Right lobe of liver (tissue), 6 donors: ENCODE measurements around the gene NANOS3. TPM values are rescaled to one million over a fixed set of nuclear protein-coding genes. Genes with fewer than 3 reads are reported as not detected.
"Not testable (repeated sequence)": the region's sequence is repeated elsewhere in the genome, so short reads cannot be mapped to it uniquely, and the experiment has no call there.

Source experiments
- ATAC-seq, 4 donors: fragments of 200-7000 bp; cut with Tn5 transposase; one replicate each; pipeline ENCODE4 v1.9.1; 2020; ENCODE audit warnings: mild to moderate bottlenecking in 4 of 4, moderate library complexity in 4 of 4
- DNase-seq, 3 donors: peaks; one replicate each; pipeline ENCODE4 v3.0.0-alpha.2; 2020
- H3K27ac ChIP-seq, 3 donors: fragments of 200-600 bp; one replicate each; pipeline ENCODE4 v1.8.0; 2022
- H3K27me3 ChIP-seq, 2 donors: fragments of 200-600 bp; one replicate each; pipeline ENCODE4 v1.8.0; 2022
- H3K36me3 ChIP-seq, 4 donors: fragments of 200-600 bp; sonication (generic) in 1 of 4; one replicate each; pipeline versions ENCODE4 v1.5.1 to v1.8.0; 2017 to 2022; ENCODE audit warnings: control low read depth in 1 of 4
- H3K4me1 ChIP-seq, 4 donors: fragments of 200-600 bp; sonication (generic) in 1 of 4; one replicate each; pipeline versions ENCODE4 v1.5.1 to v1.8.0; 2017 to 2022; ENCODE audit warnings: control low read depth in 1 of 4
- H3K4me3 ChIP-seq, 3 donors: fragments of 200-600 bp; one replicate each; pipeline ENCODE4 v1.8.0; 2022
- H3K9me3 ChIP-seq, 4 donors: fragments of 200-600 bp; sonication (generic) in 1 of 4; one replicate each; pipeline versions ENCODE4 v1.5.1 to v1.8.0; 2017 to 2022; ENCODE audit warnings: control low read depth in 1 of 4
- POLR2A ChIP-seq: fragments of 450-650 bp; IDR thresholded peaks from one replicate; pipeline ENCODE4 v1.6.1; 2017; ENCODE audit warnings: antibody characterized with exemption, mild to moderate bottlenecking
- WGBS: methylation state at CpG from one replicate; pipeline ENCODE4 v1.1.6; 2018; ENCODE audit warnings: low coverage, low lambda C conversion rate; ENCODE audit not compliant: insufficient coverage; ENCODE audit errors: missing lambda C conversion rate; 5-methylcytosine and 5-hydroxymethylcytosine counted together
- intact Hi-C, 2 donors: fragments of 100-400 bp; cut with DNase I; formaldehyde crosslinking; loops; one replicate each; pipeline versions ENCODE4 v1.11.2 to v1.14.1; 2022
- total RNA-seq, 6 experiments: library from RNA; depleted of rRNA in 2 of 6; stranded (reverse); fragments of >200 nt in 2 of 6; fragmentation: NEBNext Ultra II Directional in 3 of 6; extraction: Animal tissue kit (Norgen Biotek cat#: 25700) in 3 of 6; gene quantifications; one replicate each; pipeline versions ENCODE4 v1.1.0 to v1.2.4, GENCODE V29; 2016 to 2023
- TF ChIP-seq, protein P1 (sequence below), 4 donors: fragments of 200-600 bp in 3 of 4; fragments of 450-650 bp in 1 of 4; IDR thresholded peaks; one replicate each; pipeline versions ENCODE4 v1.5.1 to v1.8.0; 2016 to 2022; ENCODE audit warnings: antibody characterized with exemption in 4 of 4, mild to moderate bottlenecking in 2 of 4
- donor health status: DM: no; HTN: yes; CAD: no.
- donor health status: DM: no; HTN: no; CAD: no.
- donor health status: DM: no; HTN: no; CAD: no.
- donor health status: DM: no; HTN: yes; CAD: no.
- donor health status: DM: no; HTN: yes; CAD: no.

Gene NANOS3
- total RNA-seq, 6 experiments from 2014 or later: not detected

- ATAC-seq (no peak), DNase-seq (no peak)
- no CpG with 5 or more reads among the region's 11 CpGs for WGBS
- TF ChIP-seq, protein P1, sequence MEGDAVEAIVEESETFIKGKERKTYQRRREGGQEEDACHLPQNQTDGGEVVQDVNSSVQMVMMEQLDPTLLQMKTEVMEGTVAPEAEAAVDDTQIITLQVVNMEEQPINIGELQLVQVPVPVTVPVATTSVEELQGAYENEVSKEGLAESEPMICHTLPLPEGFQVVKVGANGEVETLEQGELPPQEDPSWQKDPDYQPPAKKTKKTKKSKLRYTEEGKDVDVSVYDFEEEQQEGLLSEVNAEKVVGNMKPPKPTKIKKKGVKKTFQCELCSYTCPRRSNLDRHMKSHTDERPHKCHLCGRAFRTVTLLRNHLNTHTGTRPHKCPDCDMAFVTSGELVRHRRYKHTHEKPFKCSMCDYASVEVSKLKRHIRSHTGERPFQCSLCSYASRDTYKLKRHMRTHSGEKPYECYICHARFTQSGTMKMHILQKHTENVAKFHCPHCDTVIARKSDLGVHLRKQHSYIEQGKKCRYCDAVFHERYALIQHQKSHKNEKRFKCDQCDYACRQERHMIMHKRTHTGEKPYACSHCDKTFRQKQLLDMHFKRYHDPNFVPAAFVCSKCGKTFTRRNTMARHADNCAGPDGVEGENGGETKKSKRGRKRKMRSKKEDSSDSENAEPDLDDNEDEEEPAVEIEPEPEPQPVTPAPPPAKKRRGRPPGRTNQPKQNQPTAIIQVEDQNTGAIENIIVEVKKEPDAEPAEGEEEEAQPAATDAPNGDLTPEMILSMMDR (IDR thresholded peaks at IDR 0.05): no peak
- TF ChIP-seq POLR2A: no peak
- Histone ChIP-seq H3K9me3 (no peaks in the 10 kb centered on the region), H3K4me1 (peaks cover 0 to 11% (median 0%) of the 10 kb centered on the region in 4 donors), H3K27me3 (no peaks in the 10 kb centered on the region), H3K27ac (no peak overlapping the region), H3K4me3 (no peak overlapping the region), H3K36me3 (peaks cover 0 to 43% (median 22%) of the 10 kb centered on the region in 4 donors)
- intact Hi-C loops: no loop called here
Measured at GRCh38 chr19:13920524-13920923, 43.6 kb downstream of the NANOS3 start.

- TF ChIP-seq POLR2A: no peak
- TF ChIP-seq, protein P1 (IDR thresholded peaks at IDR 0.05): no peak
- Histone ChIP-seq H3K36me3 (peaks cover 0 to 40% (median 22%) of the 10 kb centered on the region in 4 donors), H3K4me3 (no peak overlapping the region), H3K4me1 (peaks cover 0 to 11% (median 0%) of the 10 kb centered on the region in 4 donors), H3K27me3 (no peaks in the 10 kb centered on the region), H3K27ac (no peak overlapping the region), H3K9me3 (no peaks in the 10 kb centered on the region)
- no peak for DNase-seq
- 83% methylated on average over 1 of the region's 2 CpGs for WGBS
- ATAC-seq: peak in 3 of 4 donors; percentile 26 to 41 (median 27)
- intact Hi-C loops: no loop called here
Measured at GRCh38 chr19:13920940-13921747, 44.2 kb downstream of the NANOS3 start.

DNA sequence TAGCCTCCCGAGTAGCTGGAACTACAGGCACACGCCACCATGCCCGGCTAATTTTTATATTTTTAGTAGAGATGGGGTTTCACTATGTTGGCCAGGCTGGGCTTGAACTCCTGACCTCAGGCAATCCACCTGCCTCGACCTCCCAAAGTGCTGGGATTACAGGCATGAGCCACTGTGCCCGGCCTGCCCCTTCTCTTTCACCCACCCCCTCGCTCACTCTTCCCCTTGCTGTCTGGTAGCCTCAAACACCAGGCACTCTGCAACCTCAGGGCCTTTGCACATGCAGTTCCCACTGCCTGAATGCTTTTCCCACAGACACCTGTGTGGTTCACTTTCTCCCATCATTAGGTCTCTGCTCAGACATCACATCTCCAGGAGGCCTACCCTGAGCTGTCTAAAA is 45.2 kb downstream of the NANOS3 start:
- H3K4me3 ChIP-seq, DNase-seq, H3K9me3 ChIP-seq, ATAC-seq, H3K27me3 ChIP-seq, H3K27ac ChIP-seq, intact Hi-C loops: not testable (repeated sequence)
- H3K4me1 ChIP-seq: peaks cover 0 to 11% (median 0%) of the 10 kb centered on the region in 4 donors
- H3K36me3 ChIP-seq: peaks cover 0 to 47% (median 22%) of the 10 kb centered on the region in 4 donors
- 90% methylated on average over 5 of the region's 6 CpGs for WGBS

- intact Hi-C loops: no loop called here
- H3K27me3 ChIP-seq: no peaks in the 10 kb centered on the region
- no peak for TF ChIP-seq POLR2A
- TF ChIP-seq, protein P1 (IDR thresholded peaks at IDR 0.05): no peak
- no peak overlapping the region for H3K4me3 ChIP-seq
- H3K27ac ChIP-seq: no peak overlapping the region
- ATAC-seq: no peak
- peaks cover 0 to 49% (median 22%) of the 10 kb centered on the region in 4 donors for H3K36me3 ChIP-seq
- no peaks in the 10 kb centered on the region for H3K4me1 ChIP-seq
- WGBS: 93% methylated on average over 15 of the region's 28 CpGs
- no peak for DNase-seq
- H3K9me3 ChIP-seq: no peaks in the 10 kb centered on the region
Measured at GRCh38 chr19:13923194-13923987, 46.5 kb downstream of the NANOS3 start.

GRCh38 chr19:13926010-13926409 is 49.1 kb downstream of the NANOS3 start:
- no peaks in the 10 kb centered on the region for H3K27me3 ChIP-seq
- no peak for ATAC-seq
- TF ChIP-seq POLR2A: no peak
- H3K9me3 ChIP-seq: no peaks in the 10 kb centered on the region
- peaks cover 0 to 36% (median 12%) of the 10 kb centered on the region in 4 donors for H3K36me3 ChIP-seq
- WGBS: 88% methylated on average over 2 of the region's 4 CpGs
- intact Hi-C loops: no loop called here
- no peak for DNase-seq
- no peaks in the 10 kb centered on the region for H3K4me1 ChIP-seq
- no peak overlapping the region for H3K4me3 ChIP-seq
- no peak overlapping the region for H3K27ac ChIP-seq
